GM21723 (cell line): ENCODE results near the gene RAB33B.

Experiments used
- ATAC-seq: cut with Tn5 transposase; IDR thresholded peaks from one replicate; pipeline ENCODE4 v1.9.1; 2021; ENCODE audit warnings: mild to moderate bottlenecking, moderate library complexity; ENCODE audit not compliant: unreplicated experiment

The RAB33B gene

GRCh38 chr4:139503622-139504166 is 49.8 kb downstream of the RAB33B start:
- ATAC-seq = no peak

- no peak for ATAC-seq
Measured at GRCh38 chr4:139506774-139507173, 52.9 kb downstream of the RAB33B start.

DNA sequence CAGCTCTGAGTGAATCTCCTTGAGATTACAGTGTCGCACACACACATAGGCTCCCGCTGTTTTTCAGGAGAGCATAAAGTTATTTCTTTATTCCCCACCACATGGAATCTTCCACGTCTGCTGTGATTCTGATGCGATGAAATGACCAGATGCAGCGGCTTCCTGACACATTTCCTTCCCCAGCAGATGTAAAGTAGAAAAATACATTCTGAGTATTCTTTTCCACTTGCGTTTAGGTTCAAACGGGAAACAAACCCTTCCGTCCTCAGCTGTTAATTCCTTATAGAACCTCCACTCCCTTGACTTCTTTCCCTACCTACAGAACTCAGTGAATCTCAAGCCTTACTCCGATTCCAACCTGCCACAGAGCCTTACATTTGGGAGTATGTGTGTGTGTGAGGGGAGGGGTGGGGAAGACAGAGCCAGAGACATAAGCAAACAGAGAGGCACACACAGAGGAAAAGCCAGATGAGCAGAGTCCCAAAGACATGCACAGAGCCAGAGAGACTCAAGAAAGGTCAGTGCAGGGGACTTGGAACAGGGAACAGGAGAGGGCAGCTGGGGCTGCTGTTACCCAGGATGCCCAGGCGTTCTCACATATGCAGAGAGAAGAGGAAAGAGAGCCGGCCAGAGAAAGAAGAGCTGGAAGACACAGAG is 54.8 kb downstream of the RAB33B start:
- ATAC-seq = no peak

GRCh38 chr4:139509727-139510410 is 55.9 kb downstream of the RAB33B start:
- ATAC-seq = no peak

GRCh38 chr4:139511320-139511719 is 57.4 kb downstream of the RAB33B start:
- ATAC-seq = no peak

DNA sequence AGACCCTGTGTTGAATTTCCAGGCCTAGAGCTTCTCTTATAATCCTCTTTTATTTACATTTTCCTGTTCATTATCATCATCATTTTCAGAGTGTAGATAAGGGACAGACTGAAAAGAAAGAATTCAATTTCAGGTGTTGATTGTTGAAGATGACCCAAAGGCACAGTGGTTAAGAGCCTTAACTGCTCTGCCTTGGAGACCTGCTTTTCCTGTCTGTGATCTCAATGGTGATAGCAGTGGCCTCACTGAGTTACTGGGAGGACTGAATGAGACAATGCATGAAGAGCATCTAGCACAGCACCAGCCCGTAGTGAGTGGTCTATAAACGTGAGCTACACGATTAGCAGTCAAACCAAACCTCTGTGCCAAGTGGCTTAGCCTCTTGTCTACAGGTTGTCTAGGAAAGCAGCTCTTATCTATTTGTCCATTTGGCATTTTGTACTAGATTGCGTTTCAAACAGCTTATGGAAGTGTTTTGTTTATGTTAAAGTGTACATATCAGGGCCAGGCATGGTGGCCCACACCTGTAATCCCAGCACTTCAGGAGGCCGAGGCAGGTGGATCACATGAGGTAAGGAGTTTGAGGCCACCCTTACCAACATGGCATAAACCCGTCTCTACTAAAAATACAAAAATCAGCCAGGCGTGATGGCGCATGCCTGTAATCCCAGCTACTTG is 60.6 kb downstream of the RAB33B start:
- ATAC-seq = no peak

DNA sequence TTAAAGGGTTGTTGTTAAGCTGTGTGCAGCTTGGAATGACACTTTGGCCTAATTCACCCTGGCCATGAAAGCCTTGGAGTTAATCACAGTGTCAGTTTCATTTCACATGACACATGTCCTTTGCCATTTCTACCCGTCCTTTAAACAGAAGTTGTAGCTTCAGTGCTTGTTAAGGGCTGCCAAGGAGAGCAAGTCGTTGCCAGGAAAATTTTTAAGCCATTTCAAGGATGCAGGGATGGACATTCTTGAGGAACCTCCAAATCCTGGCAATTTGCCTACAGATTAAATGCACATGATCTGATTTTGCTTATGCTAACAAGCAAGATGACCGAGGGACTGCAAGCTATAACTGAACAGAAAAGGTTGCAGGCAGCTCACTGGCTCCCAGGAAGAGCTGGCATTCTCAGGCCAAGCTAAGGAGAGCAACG is 61.6 kb downstream of the RAB33B start:
- no peak for ATAC-seq

DNA sequence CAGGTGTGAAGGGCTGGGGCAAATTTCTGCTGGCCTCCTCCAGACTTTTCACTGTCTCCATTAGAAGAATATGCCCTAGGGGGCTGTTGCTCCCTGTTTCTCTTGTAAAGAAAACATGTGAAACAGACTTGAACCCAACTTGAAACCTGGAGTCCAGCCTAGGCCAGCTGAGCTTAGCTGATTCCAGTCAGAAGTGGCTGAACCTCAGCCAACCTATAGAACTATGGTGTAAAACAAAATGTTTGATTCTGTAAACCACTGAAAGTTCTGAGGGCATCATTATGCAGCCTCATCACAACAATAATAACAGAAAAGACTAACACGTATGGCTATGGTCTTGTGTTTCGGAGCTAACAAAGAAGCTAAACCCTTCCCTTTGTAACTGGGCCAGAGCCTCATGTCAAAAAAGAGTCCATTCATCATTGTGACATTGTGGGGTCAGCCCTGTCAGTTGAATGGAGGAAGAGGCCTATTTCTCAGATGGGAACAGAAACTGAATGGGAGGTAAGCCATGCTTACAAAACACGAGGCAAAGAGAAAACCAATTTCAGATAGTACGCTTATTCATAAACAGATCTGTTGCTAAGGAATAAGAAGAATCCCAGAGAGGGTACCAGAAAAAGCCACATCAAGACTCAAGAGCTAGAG is 68.0 kb downstream of the RAB33B start:
- ATAC-seq = no peak

DNA sequence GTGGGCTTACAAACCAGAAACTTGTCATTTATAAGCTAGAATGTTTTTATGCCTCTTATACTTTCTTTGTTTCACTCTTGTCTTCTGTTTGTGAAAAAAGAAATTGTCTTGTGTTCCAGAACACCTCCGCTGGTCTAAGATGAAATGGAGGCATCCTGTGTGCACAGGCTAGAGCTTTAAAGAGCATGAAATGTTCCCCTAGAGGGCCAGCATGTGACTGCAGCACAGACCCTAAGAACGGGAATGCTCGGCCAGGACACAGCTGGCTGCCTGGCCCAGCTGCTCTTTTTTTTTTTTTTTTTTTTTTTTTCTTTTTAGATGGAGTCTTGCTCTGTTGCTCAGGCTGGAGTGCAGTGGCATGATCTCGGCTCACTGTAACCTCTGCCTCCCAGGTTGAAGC is 68.5 kb downstream of the RAB33B start:
- no peak for ATAC-seq

GRCh38 chr4:139523076-139523475 is 69.2 kb downstream of the RAB33B start:
- ATAC-seq = no peak

GRCh38 chr4:139524062-139524631 is 70.2 kb downstream of the RAB33B start:
- ATAC-seq = peak; percentile 39

GRCh38 chr4:139525414-139525813 is 71.5 kb downstream of the RAB33B start:
- ATAC-seq = peak; percentile 38
